ENCODE results near the gene TBCD.

Gene TBCD

DNA sequence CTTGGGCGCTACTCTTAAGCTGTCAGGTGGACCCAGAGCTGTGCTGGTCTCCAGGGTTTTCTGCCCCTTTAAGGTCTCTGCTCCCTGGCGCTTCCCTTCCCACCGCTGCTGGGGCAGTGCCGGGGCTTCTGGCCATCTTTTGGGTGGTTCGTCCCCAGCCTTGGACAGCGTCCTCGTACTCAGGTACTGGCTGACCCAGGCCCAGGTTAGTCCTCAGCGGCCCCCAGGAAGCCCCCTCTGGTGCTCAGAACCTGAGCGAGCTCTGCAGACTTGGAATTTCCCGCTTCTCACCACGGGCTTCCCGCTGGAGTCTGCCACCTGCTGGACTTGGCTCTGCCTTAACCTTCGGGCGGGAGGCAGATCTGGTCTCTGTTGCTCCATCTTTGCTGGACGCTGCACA lies 182.0 kb downstream of the TBCD start:
- no peak for TF ChIP-seq ZFX (IDR thresholded peaks at IDR 0.05)
- TF ChIP-seq, protein P1, sequence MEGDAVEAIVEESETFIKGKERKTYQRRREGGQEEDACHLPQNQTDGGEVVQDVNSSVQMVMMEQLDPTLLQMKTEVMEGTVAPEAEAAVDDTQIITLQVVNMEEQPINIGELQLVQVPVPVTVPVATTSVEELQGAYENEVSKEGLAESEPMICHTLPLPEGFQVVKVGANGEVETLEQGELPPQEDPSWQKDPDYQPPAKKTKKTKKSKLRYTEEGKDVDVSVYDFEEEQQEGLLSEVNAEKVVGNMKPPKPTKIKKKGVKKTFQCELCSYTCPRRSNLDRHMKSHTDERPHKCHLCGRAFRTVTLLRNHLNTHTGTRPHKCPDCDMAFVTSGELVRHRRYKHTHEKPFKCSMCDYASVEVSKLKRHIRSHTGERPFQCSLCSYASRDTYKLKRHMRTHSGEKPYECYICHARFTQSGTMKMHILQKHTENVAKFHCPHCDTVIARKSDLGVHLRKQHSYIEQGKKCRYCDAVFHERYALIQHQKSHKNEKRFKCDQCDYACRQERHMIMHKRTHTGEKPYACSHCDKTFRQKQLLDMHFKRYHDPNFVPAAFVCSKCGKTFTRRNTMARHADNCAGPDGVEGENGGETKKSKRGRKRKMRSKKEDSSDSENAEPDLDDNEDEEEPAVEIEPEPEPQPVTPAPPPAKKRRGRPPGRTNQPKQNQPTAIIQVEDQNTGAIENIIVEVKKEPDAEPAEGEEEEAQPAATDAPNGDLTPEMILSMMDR (conservative IDR thresholded peaks at IDR 0.05) = no peak

DNA sequence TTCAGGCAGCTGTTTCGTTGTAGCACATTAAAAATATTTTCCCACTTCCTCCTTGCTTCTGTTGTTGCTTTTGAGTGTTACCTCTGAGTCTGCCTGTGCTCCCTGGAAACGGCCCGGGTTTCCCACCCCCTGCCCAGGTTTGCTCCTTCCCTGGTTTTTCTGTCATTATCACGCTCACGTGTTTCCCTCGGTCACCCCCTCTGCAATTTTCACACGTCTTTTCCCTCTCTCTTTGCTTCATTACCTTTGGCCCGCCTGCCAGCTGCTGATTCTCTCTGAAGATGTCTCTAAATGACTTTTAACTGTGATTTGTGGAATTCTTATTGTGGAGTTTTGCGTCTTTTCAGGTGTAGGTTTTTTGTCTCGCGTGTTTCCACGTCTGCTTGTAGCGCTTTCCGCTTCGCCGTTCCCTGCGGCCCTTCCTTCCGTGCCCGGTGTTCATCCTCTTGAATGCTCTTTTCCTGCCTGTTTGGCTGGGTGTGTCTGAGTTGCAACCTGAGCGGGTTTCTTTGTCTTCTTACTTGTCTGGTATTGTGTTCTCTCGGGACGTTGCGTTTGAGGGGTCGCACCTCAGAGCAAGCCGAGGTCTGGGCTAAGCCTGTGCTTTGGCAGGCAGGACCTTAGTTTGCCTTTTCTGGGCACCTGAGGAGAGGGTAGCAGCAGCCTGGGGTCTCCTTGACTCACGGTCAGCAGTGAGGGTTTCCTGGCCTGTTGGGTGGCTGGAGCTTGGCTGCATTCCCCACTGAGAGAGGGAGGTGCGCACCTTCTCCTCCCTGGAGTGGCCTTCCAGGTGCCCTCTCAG lies 184.3 kb downstream of the TBCD start:
- no peak overlapping the region for H3K27ac ChIP-seq
- TF ChIP-seq, protein P1 (conservative IDR thresholded peaks at IDR 0.05) = no peak
- no peak for TF ChIP-seq ZFX (IDR thresholded peaks at IDR 0.05)

More for the DNA sequence above, 182.0 kb downstream of the TBCD start:
- no peak overlapping the region for H3K27ac ChIP-seq

DNA sequence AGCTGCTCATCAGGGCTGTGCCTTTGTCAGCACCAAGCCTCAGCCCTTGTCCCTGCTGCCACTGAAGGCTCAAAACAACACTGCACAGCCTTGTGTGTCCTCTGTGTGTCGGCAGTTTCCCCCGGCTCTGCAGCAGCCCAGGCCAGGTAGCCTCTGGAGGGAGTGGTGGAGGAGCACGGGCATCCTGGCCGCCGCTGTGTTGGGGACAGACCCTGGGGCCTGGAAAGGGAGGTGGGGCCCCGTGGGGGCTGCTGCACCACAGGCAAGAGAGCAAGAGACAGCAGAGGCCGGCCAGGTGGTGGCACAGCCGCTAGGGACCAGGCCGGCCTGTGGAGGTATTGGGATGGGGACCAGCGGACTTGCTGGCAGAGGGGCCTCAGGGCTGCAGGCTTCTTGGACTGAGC lies 184.9 kb downstream of the TBCD start:
- H3K27ac ChIP-seq = no peak overlapping the region
- TF ChIP-seq, protein P1 (conservative IDR thresholded peaks at IDR 0.05) = no peak
- no peak for TF ChIP-seq ZFX (IDR thresholded peaks at IDR 0.05)

DNA sequence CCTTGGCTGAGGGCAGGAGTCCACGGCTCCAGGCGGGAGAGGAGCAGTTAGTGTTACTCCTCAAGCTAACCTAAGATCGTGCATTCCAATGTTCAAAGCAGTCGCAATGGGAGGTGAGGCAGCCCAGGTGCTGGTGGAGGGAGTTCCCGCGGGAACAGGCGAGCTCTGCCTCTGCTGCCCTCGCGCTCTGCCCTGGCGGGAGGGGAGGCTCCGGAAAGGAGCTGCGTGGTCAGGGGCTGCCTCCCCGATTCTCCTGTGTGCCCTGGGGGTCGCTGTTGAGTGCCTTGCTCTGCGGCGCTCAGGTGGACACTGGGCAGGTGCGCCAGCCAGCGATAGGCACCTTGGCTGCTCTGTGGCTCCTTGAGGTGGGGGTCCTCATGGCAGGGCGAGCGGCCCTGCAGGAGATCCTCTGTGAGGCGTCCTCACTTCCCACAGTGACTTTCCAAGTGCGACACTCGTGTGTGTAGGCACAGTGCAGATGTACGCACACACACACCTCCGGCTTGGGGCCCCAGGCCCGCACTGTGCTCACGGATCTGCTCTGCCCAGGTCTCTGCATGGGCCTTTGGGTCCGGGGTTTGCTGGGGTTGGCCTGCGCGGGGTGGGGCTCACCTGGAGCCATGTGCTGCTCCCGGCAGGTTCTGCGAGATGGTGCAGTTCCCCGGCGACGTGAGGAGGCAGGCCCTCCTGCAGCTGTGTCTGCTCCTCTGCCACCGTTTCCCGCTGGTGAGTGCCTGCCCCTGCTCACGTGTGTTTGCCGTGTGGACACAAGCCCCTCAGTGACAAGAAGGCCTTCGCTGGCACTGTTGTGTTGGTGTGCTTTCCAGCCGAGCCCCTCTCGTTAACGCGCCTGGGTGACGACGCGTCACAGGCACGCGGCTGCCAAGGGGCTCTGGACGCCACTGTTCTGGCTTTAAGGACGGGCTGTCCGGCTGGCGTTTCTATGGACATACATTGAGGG lies 185.8 kb downstream of the TBCD start:
- H3K27ac ChIP-seq = no peak overlapping the region
- TF ChIP-seq, protein P1 (conservative IDR thresholded peaks at IDR 0.05) = no peak
- no peak for TF ChIP-seq ZFX (IDR thresholded peaks at IDR 0.05)

DNA sequence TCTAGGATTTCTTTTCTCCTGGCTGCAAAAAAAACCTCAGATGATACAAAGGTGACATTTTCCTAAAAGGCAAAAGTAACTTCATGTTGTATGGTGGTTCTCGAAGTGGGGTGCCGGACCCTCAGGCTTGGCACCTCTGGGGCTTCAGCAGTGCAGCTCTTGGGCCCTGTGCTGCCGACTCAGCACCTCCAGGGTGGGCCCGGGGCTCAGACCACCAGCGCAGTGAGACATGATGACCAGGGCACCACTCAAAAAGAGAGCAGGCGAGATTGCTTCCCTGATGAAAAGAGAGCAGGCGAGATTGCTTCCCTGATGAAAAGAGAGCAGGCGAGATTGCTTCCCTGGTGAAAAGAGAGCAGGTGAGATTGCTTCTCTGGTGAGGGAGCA lies 186.6 kb downstream of the TBCD start:
- TF ChIP-seq, protein P1 (conservative IDR thresholded peaks at IDR 0.05) = no peak
- no peak for TF ChIP-seq ZFX (IDR thresholded peaks at IDR 0.05)
- H3K27ac ChIP-seq = no peak overlapping the region

DNA sequence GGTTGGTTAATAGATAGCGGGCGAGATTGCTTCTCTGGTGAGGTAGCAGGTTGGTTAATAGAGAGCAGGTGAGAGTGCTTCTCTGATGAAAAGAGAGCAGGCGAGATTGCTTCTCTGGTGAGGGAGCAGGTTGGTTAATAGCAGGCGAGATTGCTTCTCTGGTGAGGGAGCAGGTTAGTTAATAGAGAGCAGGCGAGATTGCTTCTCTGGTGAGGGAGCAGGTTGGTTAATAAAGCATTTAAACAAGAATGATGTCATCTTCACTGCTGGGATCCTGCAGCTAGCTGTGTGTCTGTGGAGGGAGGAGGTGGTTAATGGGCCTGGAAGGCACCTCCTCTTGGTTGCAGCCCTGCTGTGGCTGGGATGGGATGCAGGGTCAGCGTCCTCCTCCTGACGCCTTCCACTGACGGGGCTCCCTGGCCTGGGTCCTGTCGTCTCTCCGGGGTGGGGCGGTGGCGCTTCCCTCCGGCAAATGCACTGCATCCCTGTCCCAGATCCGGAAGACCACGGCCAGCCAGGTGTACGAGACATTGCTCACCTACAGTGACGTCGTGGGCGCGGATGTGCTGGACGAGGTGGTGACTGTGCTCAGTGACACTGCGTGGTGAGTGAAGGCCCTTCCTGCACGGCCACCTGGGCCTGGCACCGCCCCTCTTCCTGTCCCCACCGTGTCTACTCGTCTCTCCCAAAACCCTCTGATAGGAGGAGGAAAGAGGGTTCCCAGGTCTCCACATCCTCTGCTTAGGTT lies 187.2 kb downstream of the TBCD start:
- H3K27ac ChIP-seq = no peak overlapping the region
- TF ChIP-seq ZFX (IDR thresholded peaks at IDR 0.05) = no peak
- TF ChIP-seq, protein P1 (conservative IDR thresholded peaks at IDR 0.05) = no peak

Data from C4-2B (cell line).